Measurements from ENCODE around the gene LRP4.

Gene LRP4

GRCh38 chr11:46845440-46845739, 73.0 kb downstream of the LRP4 start:
- DNase-seq, result no peak

GRCh38 chr11:46840116-46840515, 78.2 kb downstream of the LRP4 start:
- DNase-seq, result no peak

- DNase-seq, result no peak
Measured at GRCh38 chr11:46838501-46838900, 79.8 kb downstream of the LRP4 start.

DNA sequence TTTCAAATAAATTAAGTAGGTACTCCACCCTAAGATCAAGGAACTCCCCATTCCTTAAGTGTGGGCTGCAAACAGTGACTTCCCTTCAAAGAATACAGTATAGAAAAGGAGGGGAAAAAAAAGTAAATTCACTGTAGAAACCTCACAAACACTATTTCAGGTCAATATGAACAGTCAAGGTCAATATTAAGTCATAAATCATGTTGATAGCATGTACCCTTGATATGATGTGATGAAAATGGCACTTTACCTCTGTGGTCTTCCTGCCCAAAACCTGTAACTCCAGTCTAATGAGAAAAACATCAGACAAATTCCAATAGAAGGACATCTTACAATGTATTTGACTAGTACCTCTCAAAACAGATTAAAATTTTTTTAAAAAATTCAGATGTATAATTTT, 80.5 kb downstream of the LRP4 start:
- DNase-seq, result no peak

DNA sequence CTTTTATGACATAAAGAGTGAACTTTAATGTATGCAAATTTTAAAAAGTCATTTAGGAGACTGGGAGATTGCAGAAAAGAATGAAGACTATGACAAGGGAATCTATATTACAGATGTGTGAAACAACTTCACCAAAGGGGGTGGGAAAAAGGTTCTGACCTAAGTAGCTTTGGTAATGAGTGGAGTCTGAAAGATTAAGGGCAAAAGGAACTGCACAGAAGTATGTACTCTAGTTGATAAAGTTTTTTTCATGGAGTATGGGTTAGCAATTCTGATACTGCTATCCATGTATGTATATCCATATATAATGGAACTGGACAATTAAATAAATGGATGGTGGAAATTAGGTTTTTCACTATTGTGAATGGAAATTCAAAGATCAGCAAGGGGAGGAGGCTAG, 81.5 kb downstream of the LRP4 start:
- DNase-seq, result no peak

GRCh38 chr11:46836431-46836830, 81.9 kb downstream of the LRP4 start:
- DNase-seq, result no peak

DNA sequence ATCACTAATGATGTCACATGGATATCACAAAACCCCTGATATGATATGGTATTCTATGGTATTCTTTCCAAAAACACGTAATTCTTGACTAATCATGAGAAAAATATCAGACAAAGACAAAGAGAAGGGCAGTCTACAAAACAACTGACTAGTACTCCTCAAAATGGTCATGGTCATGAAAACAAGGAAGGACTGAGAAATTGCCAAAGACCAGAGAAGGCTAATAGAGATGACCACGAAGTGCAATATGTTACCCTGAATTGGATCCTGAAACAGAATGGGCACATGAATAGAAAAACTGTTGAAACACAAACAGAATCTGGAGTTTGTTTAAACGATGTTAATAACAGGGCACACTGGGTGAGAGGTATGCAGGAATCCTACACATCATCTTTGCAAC, 82.5 kb downstream of the LRP4 start:
- no peak for DNase-seq

GRCh38 chr11:46834821-46835220, 83.5 kb downstream of the LRP4 start:
- DNase-seq, result no peak

DNA sequence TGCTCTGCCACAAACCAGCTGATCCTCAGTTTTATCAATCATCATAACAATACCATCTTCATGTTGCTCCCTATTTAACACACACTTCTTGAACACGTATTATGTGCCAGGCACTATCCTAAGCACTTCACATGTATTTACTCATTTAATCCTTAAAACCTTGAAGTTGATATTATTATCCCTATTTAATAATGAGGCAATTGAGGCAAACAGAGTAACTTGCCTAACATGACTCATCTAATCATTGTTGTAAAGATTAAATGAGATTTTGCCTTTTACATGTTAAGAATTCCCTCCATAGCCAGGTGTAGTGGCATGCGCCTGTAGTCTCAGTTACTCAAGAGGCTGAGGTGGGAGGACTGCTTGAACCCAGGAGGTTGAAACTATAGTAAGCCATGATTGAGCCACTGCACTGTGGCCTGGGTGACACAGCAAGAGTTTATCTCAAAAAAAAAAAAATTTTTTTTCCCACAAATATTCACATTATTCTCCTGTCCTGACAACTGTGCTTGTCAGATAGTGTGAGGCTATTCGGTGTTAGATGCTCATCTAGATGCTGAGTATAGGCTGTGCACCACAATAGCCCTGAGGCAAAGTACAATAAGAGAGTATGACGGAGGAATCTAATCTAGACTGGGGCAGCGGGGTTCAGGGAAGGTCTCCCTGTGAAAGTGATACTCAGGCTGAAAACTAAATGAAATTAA, 85.7 kb downstream of the LRP4 start:
- DNase-seq, result no peak

DNA sequence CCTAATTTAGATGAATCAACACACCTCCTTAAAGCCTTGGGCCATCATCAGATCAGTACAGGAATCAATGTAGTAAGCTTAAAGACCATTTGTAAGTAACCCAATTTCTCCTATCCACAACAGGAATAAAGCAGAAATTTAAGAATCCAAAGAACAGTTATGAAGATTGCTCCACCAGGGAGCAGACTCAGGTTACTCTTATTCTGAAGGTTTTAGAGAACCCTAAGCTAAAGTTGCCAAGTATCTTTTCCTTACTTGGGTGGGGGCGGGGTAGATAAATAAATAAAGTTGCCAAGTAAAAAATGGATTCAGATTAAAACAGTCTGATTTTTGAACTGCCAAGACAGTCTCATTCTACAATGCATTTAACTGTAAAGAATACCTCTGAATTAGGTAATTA, 90.4 kb downstream of the LRP4 start:
- no peak for DNase-seq

DNA sequence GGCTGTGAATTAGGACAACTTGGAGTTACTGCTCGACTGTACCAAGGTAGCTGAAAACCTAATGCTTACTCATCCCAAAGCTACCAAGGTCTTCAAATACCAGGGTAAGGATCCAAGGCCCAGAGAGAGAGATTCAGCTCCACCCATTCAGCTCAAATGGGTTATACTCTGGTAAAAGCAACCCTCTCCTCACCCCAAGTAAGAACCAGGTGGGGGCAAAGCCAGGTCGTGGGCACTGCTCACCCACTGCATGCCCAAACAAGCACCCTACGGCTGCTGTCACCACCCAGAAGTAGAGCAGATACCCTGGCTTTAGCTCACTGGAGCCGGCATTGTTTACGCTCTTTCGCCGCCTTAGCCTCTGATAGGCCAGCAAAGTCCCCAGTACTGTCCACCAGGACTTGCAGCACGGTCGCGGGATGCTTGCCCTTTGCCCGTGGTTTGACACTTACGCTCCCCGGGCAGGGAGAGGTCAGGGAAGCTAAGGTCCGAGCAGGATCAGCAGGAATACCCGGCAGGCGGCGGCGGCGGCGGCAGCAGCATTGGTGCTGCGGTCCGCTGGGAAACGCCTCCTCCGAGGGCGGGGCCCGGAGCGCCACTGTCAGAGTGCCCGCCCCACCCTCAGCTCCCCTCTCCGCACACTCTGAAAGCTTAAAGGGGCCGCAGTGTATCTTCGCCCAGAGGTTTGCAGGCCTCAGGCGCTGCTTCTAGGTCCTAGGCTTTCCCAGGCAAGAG, 91.9 kb downstream of the LRP4 start:
- DNase-seq, result peak; percentile 83

DNA sequence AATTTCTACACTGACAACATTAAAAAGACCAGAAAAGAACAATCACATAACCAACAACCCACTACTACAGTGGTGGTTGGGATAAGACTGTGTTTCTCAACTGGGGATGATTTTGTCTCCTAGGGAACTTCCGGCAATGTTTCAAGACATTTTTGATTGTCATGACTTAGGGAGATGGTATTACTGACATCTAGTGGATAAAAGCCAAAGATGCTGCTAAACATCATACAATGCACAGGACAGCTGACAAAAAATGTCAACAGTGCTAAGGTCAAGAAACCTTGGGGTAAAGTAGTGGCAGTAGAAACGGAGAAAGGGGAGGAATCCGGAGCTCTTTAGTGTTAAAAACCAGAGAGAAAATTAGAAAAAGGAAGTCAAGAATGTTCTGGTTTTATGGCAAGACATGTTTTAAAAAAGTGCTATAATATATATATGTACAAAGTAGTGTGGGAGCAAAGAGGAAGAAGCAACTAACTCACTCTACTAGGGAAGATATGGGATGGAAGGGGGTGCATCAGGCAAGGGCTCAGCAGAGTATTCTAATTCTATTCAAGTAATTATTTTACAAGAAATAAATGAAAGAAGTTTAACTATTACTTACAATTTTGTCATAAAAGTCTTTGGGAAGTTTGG, 109.4 kb downstream of the LRP4 start:
- no peak for DNase-seq

Data from activated CD8-positive, alpha-beta memory T cell treated with anti-CD3 and anti-CD28 coated beads, Interleukin-2, amount 50 U/mL, for 48 hours (primary cell).